ENCODE data around the gene CRAMP1. TPM values are rescaled to one million over a fixed set of nuclear protein-coding genes. Genes with fewer than 3 reads are reported as not detected.

CRAMP1 gene
- total and polyA plus RNA-seq, 2 donors from 2014 or later, result 2.9 to 20.0 TPM

- no peak for TF ChIP-seq CTCF (IDR thresholded peaks at IDR 0.05; ENCODE audit: borderline replicate concordance, extremely low read depth, insufficient read depth)
- no peaks in the 10 kb centered on the region for H3K27me3 ChIP-seq (ENCODE audit: control insufficient read depth, insufficient read depth, low read length)
- H3K9ac ChIP-seq (ENCODE audit: low read length in 3 of 3), result no peak overlapping the region
- intact Hi-C loops (cut with DNase I), result no loop called here
- no peaks in the 10 kb centered on the region for H3K9me3 ChIP-seq (ENCODE audit: control insufficient read depth in 2 of 3, insufficient read depth in 1 of 3, low read length in 3 of 3)
- H3K4me3 ChIP-seq (ENCODE audit: low read length in 3 of 3), result no peak overlapping the region
- FAIRE-seq, result no peak
- DNase-seq, result no peak
- H3K36me3 ChIP-seq (ENCODE audit: control insufficient read depth in 2 of 3, insufficient read depth in 3 of 3, low read length in 3 of 3), result peaks cover 0 to 11% (median 3%) of the 10 kb centered on the region in 3 donors
- no peaks in the 10 kb centered on the region for H3K4me1 ChIP-seq (ENCODE audit: control insufficient read depth in 2 of 3, insufficient read depth in 2 of 3, low read depth in 1 of 3, low read length in 3 of 3)
- H3K27ac ChIP-seq (ENCODE audit: low read depth in 2 of 2, low read length in 2 of 2), result no peak overlapping the region
Observed at GRCh38 chr16:1565083-1565805, 46.9 kb upstream of the CRAMP1 start.

- H3K36me3 ChIP-seq (ENCODE audit: control insufficient read depth in 2 of 3, insufficient read depth in 3 of 3, low read length in 3 of 3), result peaks cover 0 to 8% (median 0%) of the 10 kb centered on the region in 3 donors
- no peaks in the 10 kb centered on the region for H3K4me1 ChIP-seq (ENCODE audit: control insufficient read depth in 2 of 3, insufficient read depth in 2 of 3, low read depth in 1 of 3, low read length in 3 of 3)
- no peaks in the 10 kb centered on the region for H3K9me3 ChIP-seq (ENCODE audit: control insufficient read depth in 2 of 3, insufficient read depth in 1 of 3, low read length in 3 of 3)
- H3K9ac ChIP-seq (ENCODE audit: low read length in 3 of 3), result no peak overlapping the region
- no peaks in the 10 kb centered on the region for H3K27me3 ChIP-seq (ENCODE audit: control insufficient read depth, insufficient read depth, low read length)
- intact Hi-C loops (cut with DNase I), result no loop called here
- no peak overlapping the region for H3K4me3 ChIP-seq (ENCODE audit: low read length in 3 of 3)
- FAIRE-seq (no peak), DNase-seq (no peak)
- TF ChIP-seq CTCF (IDR thresholded peaks at IDR 0.05; ENCODE audit: borderline replicate concordance, extremely low read depth, insufficient read depth), result no peak
- H3K27ac ChIP-seq (ENCODE audit: low read depth in 2 of 2, low read length in 2 of 2), result no peak overlapping the region
Observed at GRCh38 chr16:1567988-1568387, 44.2 kb upstream of the CRAMP1 start.

- Histone ChIP-seq H3K9ac (ENCODE audit: low read length in 3 of 3) (no peak overlapping the region), H3K4me3 (ENCODE audit: low read length in 3 of 3) (no peak overlapping the region), H3K9me3 (ENCODE audit: control insufficient read depth in 2 of 3, insufficient read depth in 1 of 3, low read length in 3 of 3) (no peaks in the 10 kb centered on the region), H3K36me3 (ENCODE audit: control insufficient read depth in 2 of 3, insufficient read depth in 3 of 3, low read length in 3 of 3) (peaks cover 0 to 8% (median 0%) of the 10 kb centered on the region in 3 donors), H3K27me3 (ENCODE audit: control insufficient read depth, insufficient read depth, low read length) (no peaks in the 10 kb centered on the region), H3K4me1 (ENCODE audit: control insufficient read depth in 2 of 3, insufficient read depth in 2 of 3, low read depth in 1 of 3, low read length in 3 of 3) (no peaks in the 10 kb centered on the region), H3K27ac (ENCODE audit: low read depth in 2 of 2, low read length in 2 of 2) (no peak overlapping the region)
- DNase-seq (no peak), FAIRE-seq (no peak)
- TF ChIP-seq CTCF (IDR thresholded peaks at IDR 0.05; ENCODE audit: borderline replicate concordance, extremely low read depth, insufficient read depth), result no peak
- intact Hi-C loops (cut with DNase I), result no loop called here
Observed at GRCh38 chr16:1571012-1571671, 41.0 kb upstream of the CRAMP1 start.

All from kidney (tissue), 14 donors.